H9 (cell line): ENCODE measurements around the gene NID1. TPM values are rescaled to one million over a fixed set of nuclear protein-coding genes. Genes with fewer than 3 reads are reported as not detected.

Experiments used
- DNase-seq: peaks from one replicate; pipeline ENCODE4 v3.0.0-alpha.2; 2017
- H2AFZ ChIP-seq: one replicate; pipeline ENCODE4 v1.6.1; 2013; ENCODE audit warnings: mild to moderate bottlenecking, low read length, control low read depth, moderate library complexity
- H2AK5ac ChIP-seq: 2 replicates; pipeline ENCODE4 v1.6.1; 2013; ENCODE audit warnings: low read length, control low read depth, mixed read lengths; ENCODE audit not compliant: insufficient read length
- H2BK120ac ChIP-seq: one replicate; pipeline ENCODE4 v1.6.1; 2013; ENCODE audit warnings: low read depth, mild to moderate bottlenecking, low read length, control low read depth, inconsistent platforms; ENCODE audit not compliant: poor library complexity, severe bottlenecking
- H2BK12ac ChIP-seq: 2 replicates; pipeline ENCODE4 v1.6.1; 2013; ENCODE audit warnings: low read length, control low read depth, mixed read lengths, low read depth; ENCODE audit not compliant: insufficient read length
- H2BK15ac ChIP-seq: 2 replicates; pipeline ENCODE4 v1.6.1; 2013; ENCODE audit warnings: low read depth, low read length, control low read depth
- H2BK20ac ChIP-seq: one replicate; pipeline ENCODE4 v1.6.1; 2013; ENCODE audit warnings: low read depth, mild to moderate bottlenecking, low read length, control low read depth, inconsistent platforms; ENCODE audit not compliant: poor library complexity, severe bottlenecking
- H2BK5ac ChIP-seq: 2 replicates; pipeline ENCODE4 v1.6.1; 2013; ENCODE audit warnings: low read length, control low read depth, mixed read lengths; ENCODE audit not compliant: insufficient read length
- H3K14ac ChIP-seq: 2 replicates; pipeline ENCODE4 v1.6.1; 2013; ENCODE audit warnings: low read length, control low read depth; ENCODE audit not compliant: insufficient read depth
- H3K18ac ChIP-seq: 2 replicates; pipeline ENCODE4 v1.6.1; 2013; ENCODE audit warnings: low read depth, mild to moderate bottlenecking, mixed read lengths, low read length, control low read depth; ENCODE audit not compliant: insufficient read length
- H3K23ac ChIP-seq: 2 replicates; pipeline ENCODE4 v1.6.1; 2013; ENCODE audit warnings: low read length, control low read depth, mixed read lengths, low read depth; ENCODE audit not compliant: insufficient read length
- H3K23me2 ChIP-seq: 2 replicates; pipeline ENCODE4 v1.6.1; 2013; ENCODE audit warnings: low read depth, mild to moderate bottlenecking, mixed read lengths, low read length, control low read depth; ENCODE audit not compliant: insufficient read length, poor library complexity, severe bottlenecking
- H3K27ac ChIP-seq: 2 replicates; pipeline ENCODE4 v1.5.1; 2013; ENCODE audit warnings: low read length, control low read depth, mixed read lengths, low read depth; ENCODE audit not compliant: insufficient read length
- H3K27me3 ChIP-seq: 2 replicates; pipeline ENCODE4 v1.6.1; 2013; ENCODE audit warnings: low read length, control low read depth, inconsistent platforms; ENCODE audit not compliant: insufficient read depth
- H3K4ac ChIP-seq: 2 replicates; pipeline ENCODE4 v1.6.1; 2013; ENCODE audit warnings: low read depth, mild to moderate bottlenecking, control low read depth, inconsistent platforms, low read length, moderate library complexity
- H3K4me1 ChIP-seq: 2 replicates; pipeline ENCODE4 v1.6.1; 2013; ENCODE audit warnings: low read length, control low read depth, inconsistent platforms; ENCODE audit not compliant: insufficient read depth
- H3K4me2 ChIP-seq: 2 replicates; pipeline ENCODE4 v1.6.1; 2013; ENCODE audit warnings: low read length, control low read depth, mixed read lengths; ENCODE audit not compliant: insufficient read length, insufficient read depth
- H3K56ac ChIP-seq: 2 replicates; pipeline ENCODE4 v1.6.1; 2013; ENCODE audit warnings: low read depth, mild to moderate bottlenecking, mixed read lengths, low read length, control low read depth; ENCODE audit not compliant: insufficient read length
- H3K79me1 ChIP-seq: 2 replicates; pipeline ENCODE4 v1.6.1; 2013; ENCODE audit warnings: low read depth, mild to moderate bottlenecking, moderate library complexity, low read length, control low read depth, inconsistent platforms; ENCODE audit not compliant: insufficient read depth, poor library complexity, severe bottlenecking
- H3K79me2 ChIP-seq: 2 replicates; pipeline ENCODE4 v1.6.1; 2013; ENCODE audit warnings: low read length, control low read depth, inconsistent platforms; ENCODE audit not compliant: insufficient read depth
- H3K9ac ChIP-seq: 2 replicates; pipeline ENCODE4 v1.6.1; 2013; ENCODE audit warnings: low read length, control low read depth, mixed read lengths; ENCODE audit not compliant: insufficient read length; ENCODE audit errors: extremely low read depth
- H3K9me3 ChIP-seq: one replicate; pipeline ENCODE4 v1.6.1; 2013; ENCODE audit warnings: low read depth, low read length, inconsistent platforms; ENCODE audit not compliant: control insufficient read depth
- H3T11ph ChIP-seq: one replicate; pipeline ENCODE4 v1.6.1; 2013; ENCODE audit warnings: mild to moderate bottlenecking, low read length, control low read depth, inconsistent platforms
- H4K20me1 ChIP-seq: one replicate; pipeline ENCODE4 v1.6.1; 2013; ENCODE audit not compliant: control insufficient read depth, insufficient read length, insufficient read depth
- H4K5ac ChIP-seq: 2 replicates; pipeline ENCODE4 v1.6.1; 2013; ENCODE audit warnings: low read depth, mild to moderate bottlenecking, mixed read lengths, low read length, control low read depth; ENCODE audit not compliant: insufficient read length
- H4K8ac ChIP-seq: replicated peaks from 2 replicates; pipeline ENCODE4 v1.6.1; 2013; ENCODE audit warnings: low read length, control low read depth, mixed read lengths, low read depth; ENCODE audit not compliant: insufficient read length
- H4K91ac ChIP-seq: 2 replicates; pipeline ENCODE4 v1.6.1; 2013; ENCODE audit warnings: low read depth, mild to moderate bottlenecking, moderate library complexity, mixed read lengths, low read length, control low read depth; ENCODE audit not compliant: insufficient read length
- H3K27ac Mint-ChIP-seq, 3 experiments: 2 replicates in 2 of 3; 3 replicates in 1 of 3; pipeline ENCODE4 v1.8.0; 2020 to 2021; ENCODE audit warnings: mixed read lengths in 3 of 3, mild to moderate bottlenecking in 1 of 3, moderate library complexity in 1 of 3
- H3K27me3 Mint-ChIP-seq: 2 replicates; pipeline ENCODE4 v1.8.0; 2021; ENCODE audit warnings: low read depth, mild to moderate bottlenecking, moderate library complexity, mixed read lengths
- H3K36me3 Mint-ChIP-seq, 3 experiments: 2 replicates in 2 of 3; 3 replicates in 1 of 3; pipeline ENCODE4 v1.8.0; 2020 to 2021; ENCODE audit warnings: low read depth in 3 of 3, mixed read lengths in 3 of 3; ENCODE audit not compliant: insufficient read depth in 1 of 3
- H3K4me1 Mint-ChIP-seq, 2 experiments: 2 replicates each; pipeline ENCODE4 v1.8.0; 2020; ENCODE audit warnings: mixed read lengths in 2 of 2
- H3K4me3 Mint-ChIP-seq, 2 experiments: 2 replicates in 1 of 2; 3 replicates in 1 of 2; pipeline ENCODE4 v1.8.0; 2020 to 2021; ENCODE audit warnings: mild to moderate bottlenecking in 2 of 2, mixed read lengths in 2 of 2, moderate library complexity in 1 of 2
- H3K9me3 Mint-ChIP-seq, 2 experiments: 2 replicates in 1 of 2; 3 replicates in 1 of 2; pipeline ENCODE4 v1.8.0; 2020; ENCODE audit warnings: mild to moderate bottlenecking in 2 of 2, mixed read lengths in 2 of 2, moderate library complexity in 1 of 2
- WGBS: extraction: QIAGEN DNeasy Blood & Tissue Kit; methylation state at CpG from one replicate; pipeline ENCODE4 v1.1.7; 2013; ENCODE audit warnings: missing lambda C conversion rate, low lambda C conversion rate, mixed read lengths; ENCODE audit not compliant: insufficient read length; ENCODE audit errors: extremely low coverage; 5-methylcytosine and 5-hydroxymethylcytosine counted together
- total RNA-seq: library from RNA; stranded (reverse); gene quantifications from 2 replicates; pipeline ENCODE4 v1.2.1, GENCODE V29; 2021
- TF ChIP-seq, protein P1 (sequence below): fragments of 200-600 bp; sonication (generic); conservative IDR thresholded peaks from 3 replicates; pipeline ENCODE4 v1.8.0; 2021; ENCODE audit warnings: antibody characterized with exemption, mild to moderate bottlenecking

Gene NID1
- total RNA-seq, 1 experiment from 2014 or later: 28.5 TPM

DNA sequence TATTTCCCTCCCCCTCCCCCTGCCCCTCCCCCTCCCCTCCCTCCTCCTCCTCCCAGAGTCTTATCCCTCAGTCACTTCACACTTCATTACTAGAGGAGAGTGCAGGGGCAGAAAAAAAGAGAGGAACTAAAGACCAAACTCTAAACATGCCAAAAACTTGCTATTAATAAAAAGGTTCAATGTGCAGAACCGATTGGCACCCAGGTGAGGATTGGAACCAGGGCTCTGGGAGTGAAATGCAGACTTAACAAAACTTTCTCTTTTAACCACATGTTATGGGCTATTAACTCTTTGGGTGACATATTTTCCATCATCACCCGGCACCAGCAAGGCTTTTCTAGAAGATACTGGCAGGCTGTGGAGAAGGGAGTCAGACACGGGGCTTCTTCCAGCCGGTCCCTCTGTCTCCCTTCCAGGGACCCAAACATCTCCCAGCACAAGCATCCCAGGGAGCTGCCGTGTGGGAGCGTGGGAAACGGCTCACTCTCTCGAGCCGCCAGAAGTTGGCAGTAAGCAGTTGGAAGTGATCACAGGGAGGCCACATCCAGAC lies 13.6 kb downstream of the NID1 start:
- no peak overlapping the region for H3K23ac ChIP-seq
- H3K79me2 ChIP-seq: no peaks in the 10 kb centered on the region
- no peak overlapping the region for H2BK15ac ChIP-seq
- no peaks in the 10 kb centered on the region for H3K27me3 ChIP-seq
- no peaks in the 10 kb centered on the region for H3K79me1 ChIP-seq
- H3K27ac ChIP-seq: no peak overlapping the region
- H4K91ac ChIP-seq: no peak overlapping the region
- no peak overlapping the region for H3K4ac ChIP-seq
- no peak overlapping the region for H3K27ac Mint-ChIP-seq
- no peaks in the 10 kb centered on the region for H4K20me1 ChIP-seq
- TF ChIP-seq, protein P1, sequence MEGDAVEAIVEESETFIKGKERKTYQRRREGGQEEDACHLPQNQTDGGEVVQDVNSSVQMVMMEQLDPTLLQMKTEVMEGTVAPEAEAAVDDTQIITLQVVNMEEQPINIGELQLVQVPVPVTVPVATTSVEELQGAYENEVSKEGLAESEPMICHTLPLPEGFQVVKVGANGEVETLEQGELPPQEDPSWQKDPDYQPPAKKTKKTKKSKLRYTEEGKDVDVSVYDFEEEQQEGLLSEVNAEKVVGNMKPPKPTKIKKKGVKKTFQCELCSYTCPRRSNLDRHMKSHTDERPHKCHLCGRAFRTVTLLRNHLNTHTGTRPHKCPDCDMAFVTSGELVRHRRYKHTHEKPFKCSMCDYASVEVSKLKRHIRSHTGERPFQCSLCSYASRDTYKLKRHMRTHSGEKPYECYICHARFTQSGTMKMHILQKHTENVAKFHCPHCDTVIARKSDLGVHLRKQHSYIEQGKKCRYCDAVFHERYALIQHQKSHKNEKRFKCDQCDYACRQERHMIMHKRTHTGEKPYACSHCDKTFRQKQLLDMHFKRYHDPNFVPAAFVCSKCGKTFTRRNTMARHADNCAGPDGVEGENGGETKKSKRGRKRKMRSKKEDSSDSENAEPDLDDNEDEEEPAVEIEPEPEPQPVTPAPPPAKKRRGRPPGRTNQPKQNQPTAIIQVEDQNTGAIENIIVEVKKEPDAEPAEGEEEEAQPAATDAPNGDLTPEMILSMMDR: no peak
- H3K27me3 Mint-ChIP-seq: no peaks in the 10 kb centered on the region
- H3K9me3 Mint-ChIP-seq: peaks cover 0 to 2% of the 10 kb centered on the region in 2 experiments; a peak in 2 of 5 replicates
- no peak overlapping the region for H3T11ph ChIP-seq
- no peak overlapping the region for H4K5ac ChIP-seq
- no peak overlapping the region for H4K8ac ChIP-seq
- no peak overlapping the region for H3K18ac ChIP-seq
- H2BK20ac ChIP-seq: no peak overlapping the region
- H3K14ac ChIP-seq: no peak overlapping the region
- H3K4me3 Mint-ChIP-seq: no peak overlapping the region; a peak in 1 of 5 replicates
- H2BK12ac ChIP-seq: no peak overlapping the region
- no CpG with 5 or more reads among the region's 9 CpGs for WGBS
- no peaks in the 10 kb centered on the region for H3K23me2 ChIP-seq
- no peak overlapping the region for H2AK5ac ChIP-seq
- no peak for DNase-seq
- H3K4me1 ChIP-seq: no peaks in the 10 kb centered on the region; the same call in 1 of the 2 replicates
- no peak overlapping the region for H3K9ac ChIP-seq
- H3K9me3 ChIP-seq: no peaks in the 10 kb centered on the region
- peaks cover 0 to 3% (median 0%) of the 10 kb centered on the region in 3 experiments; a peak in 1 of 7 replicates for H3K36me3 Mint-ChIP-seq
- no peak overlapping the region for H2BK120ac ChIP-seq
- peaks cover 9 to 19% of the 10 kb centered on the region in 2 experiments for H3K4me1 Mint-ChIP-seq
- no peak overlapping the region for H2AFZ ChIP-seq
- H3K4me2 ChIP-seq: no peak overlapping the region
- H2BK5ac ChIP-seq: no peak overlapping the region
- no peak overlapping the region for H3K56ac ChIP-seq
